Measurements from ENCODE around the gene GAS7.

GAS7 gene

DNA sequence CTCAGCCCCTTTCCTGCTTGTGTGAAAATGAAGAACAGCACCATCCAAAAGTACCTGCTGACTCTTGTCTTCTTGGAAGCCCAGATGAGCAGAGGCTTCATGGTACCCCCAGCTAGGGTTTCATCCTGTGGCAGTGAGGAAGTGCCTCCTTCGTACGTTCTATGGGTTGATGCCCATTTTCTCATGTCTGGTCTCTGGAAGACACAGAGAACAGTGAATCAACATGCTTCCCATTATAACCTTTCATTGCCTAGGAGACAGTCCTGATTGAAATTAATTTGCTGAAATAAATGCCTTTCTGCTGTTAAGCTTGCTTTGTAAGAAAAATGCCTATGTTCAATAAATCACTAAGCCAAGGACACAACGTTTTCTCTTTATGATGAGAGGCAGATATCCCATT is 329.9 kb downstream of the GAS7 start:
- DNase-seq, result no peak

DNA sequence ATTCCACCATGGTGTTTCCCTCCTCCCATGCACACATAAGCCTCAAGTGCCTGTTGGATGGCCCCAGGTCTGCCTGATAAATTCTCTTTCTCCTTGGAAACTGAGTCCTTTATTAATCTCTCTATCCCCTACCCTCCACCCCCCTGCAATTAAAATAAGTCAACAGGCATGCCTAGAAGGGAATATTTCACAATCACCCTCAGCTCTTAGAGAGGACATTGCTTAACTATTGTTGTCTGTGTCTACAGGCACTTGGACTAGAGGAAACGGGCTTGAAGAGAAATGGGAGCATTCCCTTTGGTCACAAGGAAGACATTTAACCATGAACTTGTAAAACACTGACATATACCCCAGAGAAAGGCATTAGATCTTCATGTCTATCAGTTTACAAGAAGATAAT is 332.8 kb downstream of the GAS7 start:
- no peak for DNase-seq

DNA sequence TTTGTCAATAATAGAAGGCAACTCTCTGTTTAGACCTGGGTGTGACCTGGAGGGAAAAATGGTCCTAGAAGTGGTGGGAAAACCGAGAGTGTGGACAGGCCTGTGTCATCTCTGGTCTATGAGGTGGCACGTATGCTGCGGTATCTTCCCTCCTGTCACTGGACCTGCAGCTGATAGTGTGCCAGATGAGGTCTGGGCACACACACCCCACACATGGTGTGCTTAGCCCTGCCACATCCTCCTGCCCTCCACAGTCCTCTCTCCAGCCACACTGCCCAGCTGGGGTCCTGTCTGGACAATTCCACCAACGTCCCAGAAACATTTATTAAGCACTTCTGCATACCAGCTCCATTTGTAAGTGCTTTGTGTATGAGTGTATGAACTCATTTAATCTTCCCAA is 335.5 kb downstream of the GAS7 start:
- no peak for DNase-seq

DNA sequence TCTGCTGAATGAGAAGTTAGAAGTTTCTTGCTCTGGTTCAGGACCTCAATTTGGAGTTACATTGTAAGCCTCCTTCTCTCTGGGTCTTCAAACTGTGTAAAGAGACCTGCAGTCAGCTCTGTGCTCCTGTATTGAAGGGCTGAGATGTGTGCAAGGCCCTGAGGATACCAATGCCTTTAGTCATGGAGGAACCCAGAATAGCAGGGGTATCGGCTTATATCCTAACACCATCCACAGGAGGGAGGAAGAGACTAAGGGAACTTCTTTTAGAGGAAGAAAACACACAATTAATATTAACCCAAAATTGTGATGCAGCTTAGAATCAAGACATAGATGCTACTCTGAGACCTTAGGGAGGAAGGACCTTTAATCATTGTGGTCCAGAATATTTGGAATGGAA is 336.2 kb downstream of the GAS7 start:
- no peak for DNase-seq

DNA sequence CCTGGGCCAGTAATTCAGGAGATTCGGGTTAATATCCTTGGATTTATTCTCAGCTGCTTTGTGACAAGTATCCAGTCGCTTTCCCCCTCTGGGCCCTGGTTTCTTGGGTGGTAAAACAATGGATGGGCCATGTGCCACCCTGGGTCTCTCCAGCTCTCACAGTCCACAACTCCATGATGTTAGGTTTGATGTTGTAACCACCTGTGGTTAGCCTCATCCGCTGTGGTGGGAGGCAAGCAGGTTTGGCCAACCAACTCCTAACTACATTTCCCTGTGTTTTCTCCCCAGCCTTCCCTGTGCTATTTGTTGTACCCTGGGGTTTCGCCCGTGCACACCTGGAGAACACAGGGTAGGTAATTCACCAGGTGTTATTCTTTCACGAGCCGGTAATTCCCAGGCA is 337.6 kb downstream of the GAS7 start:
- DNase-seq, result no peak

Measured in inflammatory macrophage treated with lipopolysaccharide for 1 hour (primary cell).